K562 (cell line): ENCODE measurements around the gene CAMP.
"Not testable (repeated sequence)": the region's sequence is repeated elsewhere in the genome, so short reads cannot be mapped to it uniquely, and the experiment has no call there.

ENCODE experiments used
- ERF ChIP-seq: fragments of 450-650 bp; formaldehyde crosslinking; IDR thresholded peaks from 2 replicates; pipeline ENCODE4 v1.4.0; 2020; ENCODE audit warnings: mild to moderate bottlenecking, mixed read lengths
- HDGF ChIP-seq: fragments of 450-650 bp; IDR thresholded peaks from 2 replicates; pipeline ENCODE4 v1.6.1; 2016
- JUND ChIP-seq, 2 experiments: IDR thresholded peaks; 2 replicates in 1 of 2; 3 replicates in 1 of 2; pipeline ENCODE4 v1.6.1; 2011; ENCODE audit warnings: borderline replicate concordance in 2 of 2, low read depth in 2 of 2, low read length in 2 of 2, improper control_type of control experiment in 1 of 2, missing biosample characterization in 1 of 2, missing genetic modification characterization in 1 of 2, missing genetic modification reagents in 1 of 2
- KLF10 ChIP-seq: fragments of 250-450 bp; sonication (Bioruptor Pico); IDR thresholded peaks from 2 replicates; pipeline ENCODE4 v1.6.1; 2021; ENCODE audit warnings: matching md5 sums
- SMARCA5 ChIP-seq: fragments of 450-650 bp; IDR thresholded peaks from 2 replicates; pipeline ENCODE4 v1.6.1; 2016
- SP2 ChIP-seq: IDR thresholded peaks from 2 replicates; pipeline ENCODE4 v1.6.1; 2011; ENCODE audit warnings: mild to moderate bottlenecking, low read depth, low read length, moderate library complexity; ENCODE audit not compliant: poor library complexity, severe bottlenecking; ENCODE audit errors: extremely low read depth
- TRIM25 ChIP-seq: fragments of 450-650 bp; IDR thresholded peaks from 2 replicates; pipeline ENCODE4 v1.7.0; 2016; ENCODE audit warnings: borderline replicate concordance
- ZNF124 ChIP-seq: sonication (generic); formaldehyde crosslinking; IDR thresholded peaks from 2 replicates; pipeline ENCODE4 v1.8.1; 2022; ENCODE audit warnings: missing genetic modification reagents
- ZNF184 ChIP-seq: sonication (generic); formaldehyde crosslinking; IDR thresholded peaks from 2 replicates; pipeline ENCODE4 v1.5.0; 2020; ENCODE audit warnings: missing genetic modification reagents
- ZNF431 ChIP-seq: sonication (generic); formaldehyde crosslinking; IDR thresholded peaks from 2 replicates; pipeline ENCODE4 v1.8.0; 2022; ENCODE audit warnings: mild to moderate bottlenecking, missing genetic modification reagents
- ZNF780A ChIP-seq: fragments of 250-450 bp; sonication (Bioruptor Pico); IDR thresholded peaks from 2 replicates; pipeline ENCODE4 v1.5.0; 2021; ENCODE audit warnings: mild to moderate bottlenecking
- TF ChIP-seq, protein P1 (sequence below): fragments of 200-800 bp; sonication (Bioruptor generic); IDR thresholded peaks from 2 replicates; pipeline ENCODE4 v1.6.1; 2016; ENCODE audit warnings: missing genetic modification characterization, missing compliant biosample characterization

GRCh38 chr3:48210534-48210933 lies 12.8 kb upstream of the CAMP start:
- not testable (repeated sequence) for TF ChIP-seq JUND (IDR thresholded peaks at IDR 0.05; ENCODE audit: borderline replicate concordance, low read depth, low read length); JUND (tag; IDR thresholded peaks at IDR 0.05; ENCODE audit: borderline replicate concordance, low read depth, low read length); KLF10 (CRISPR knock-in tag); TRIM25; ZNF780A (CRISPR knock-in tag); ZNF184; ZNF431 (CRISPR knock-in tag); SMARCA5; SP2; HDGF; ZNF124 (CRISPR knock-in tag); ERF (CRISPR knock-in tag)
- TF ChIP-seq, protein P1, sequence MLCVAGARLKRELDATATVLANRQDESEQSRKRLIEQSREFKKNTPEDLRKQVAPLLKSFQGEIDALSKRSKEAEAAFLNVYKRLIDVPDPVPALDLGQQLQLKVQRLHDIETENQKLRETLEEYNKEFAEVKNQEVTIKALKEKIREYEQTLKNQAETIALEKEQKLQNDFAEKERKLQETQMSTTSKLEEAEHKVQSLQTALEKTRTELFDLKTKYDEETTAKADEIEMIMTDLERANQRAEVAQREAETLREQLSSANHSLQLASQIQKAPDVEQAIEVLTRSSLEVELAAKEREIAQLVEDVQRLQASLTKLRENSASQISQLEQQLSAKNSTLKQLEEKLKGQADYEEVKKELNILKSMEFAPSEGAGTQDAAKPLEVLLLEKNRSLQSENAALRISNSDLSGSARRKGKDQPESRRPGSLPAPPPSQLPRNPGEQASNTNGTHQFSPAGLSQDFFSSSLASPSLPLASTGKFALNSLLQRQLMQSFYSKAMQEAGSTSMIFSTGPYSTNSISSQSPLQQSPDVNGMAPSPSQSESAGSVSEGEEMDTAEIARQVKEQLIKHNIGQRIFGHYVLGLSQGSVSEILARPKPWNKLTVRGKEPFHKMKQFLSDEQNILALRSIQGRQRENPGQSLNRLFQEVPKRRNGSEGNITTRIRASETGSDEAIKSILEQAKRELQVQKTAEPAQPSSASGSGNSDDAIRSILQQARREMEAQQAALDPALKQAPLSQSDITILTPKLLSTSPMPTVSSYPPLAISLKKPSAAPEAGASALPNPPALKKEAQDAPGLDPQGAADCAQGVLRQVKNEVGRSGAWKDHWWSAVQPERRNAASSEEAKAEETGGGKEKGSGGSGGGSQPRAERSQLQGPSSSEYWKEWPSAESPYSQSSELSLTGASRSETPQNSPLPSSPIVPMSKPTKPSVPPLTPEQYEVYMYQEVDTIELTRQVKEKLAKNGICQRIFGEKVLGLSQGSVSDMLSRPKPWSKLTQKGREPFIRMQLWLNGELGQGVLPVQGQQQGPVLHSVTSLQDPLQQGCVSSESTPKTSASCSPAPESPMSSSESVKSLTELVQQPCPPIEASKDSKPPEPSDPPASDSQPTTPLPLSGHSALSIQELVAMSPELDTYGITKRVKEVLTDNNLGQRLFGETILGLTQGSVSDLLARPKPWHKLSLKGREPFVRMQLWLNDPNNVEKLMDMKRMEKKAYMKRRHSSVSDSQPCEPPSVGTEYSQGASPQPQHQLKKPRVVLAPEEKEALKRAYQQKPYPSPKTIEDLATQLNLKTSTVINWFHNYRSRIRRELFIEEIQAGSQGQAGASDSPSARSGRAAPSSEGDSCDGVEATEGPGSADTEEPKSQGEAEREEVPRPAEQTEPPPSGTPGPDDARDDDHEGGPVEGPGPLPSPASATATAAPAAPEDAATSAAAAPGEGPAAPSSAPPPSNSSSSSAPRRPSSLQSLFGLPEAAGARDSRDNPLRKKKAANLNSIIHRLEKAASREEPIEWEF (CRISPR knock-in tag): not testable (repeated sequence)
